ENCODE data around the gene TMTC1. TPM values are rescaled to one million over a fixed set of nuclear protein-coding genes. Genes with fewer than 3 reads are reported as not detected.

Gene TMTC1
- total and polyA plus RNA-seq, 2 donors (not counting 1 experiment from before 2014, with no cell fraction given) = 62.2 to 222 TPM

DNA sequence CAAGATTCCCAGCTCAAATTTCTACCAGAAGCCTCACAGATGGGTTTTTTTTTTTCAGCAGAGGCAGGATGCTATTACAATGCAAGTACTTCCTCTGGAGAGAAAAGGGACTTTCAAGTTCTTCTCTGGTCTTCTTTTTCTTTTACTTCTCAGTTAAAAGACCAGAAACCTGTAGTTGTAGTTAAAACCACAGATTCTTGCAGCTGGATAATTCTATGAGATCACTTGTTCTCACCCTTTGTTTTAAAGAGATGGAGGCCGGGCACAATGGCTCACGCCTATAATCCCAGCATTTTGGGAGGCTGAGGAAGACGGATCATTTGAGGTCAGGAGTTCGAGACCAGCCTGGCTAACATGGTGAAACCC, 238.7 kb downstream of the TMTC1 start:
- Histone ChIP-seq H3K9me3 (ENCODE audit: control insufficient read depth, insufficient read depth, low read depth, low read length) (no peaks in the 10 kb centered on the region), H3K79me2 (ENCODE audit: control insufficient read depth, insufficient read depth, low read length) (no peaks in the 10 kb centered on the region), H4K20me1 (ENCODE audit: control insufficient read depth, extremely low read depth, insufficient read depth, low read length) (no peaks in the 10 kb centered on the region), H2AFZ (ENCODE audit: low read length) (no peak overlapping the region), H3K36me3 (ENCODE audit: control insufficient read depth, insufficient read depth, low read length) (no peaks in the 10 kb centered on the region), H3K4me3 (replicated peaks in 1 of 4; ENCODE audit: control extremely low read depth in 1 of 4, insufficient read depth in 1 of 4, low read depth in 3 of 4, low read length in 4 of 4) (no peak overlapping the region), H3K27me3 (ENCODE audit: control insufficient read depth, insufficient read depth, low read length) (no peaks in the 10 kb centered on the region), H3K4me1 (ENCODE audit: control insufficient read depth, extremely low read depth, insufficient read depth, low read length) (peaks cover 18% of the 10 kb centered on the region), H3K9ac (ENCODE audit: insufficient read depth, low read length) (no peak overlapping the region), H3K4me2 (ENCODE audit: extremely low read depth, insufficient read depth, low read length) (no peak overlapping the region), H3K27ac (ENCODE audit: insufficient read depth, low read length) (no peak overlapping the region)
- TF ChIP-seq, protein P1, sequence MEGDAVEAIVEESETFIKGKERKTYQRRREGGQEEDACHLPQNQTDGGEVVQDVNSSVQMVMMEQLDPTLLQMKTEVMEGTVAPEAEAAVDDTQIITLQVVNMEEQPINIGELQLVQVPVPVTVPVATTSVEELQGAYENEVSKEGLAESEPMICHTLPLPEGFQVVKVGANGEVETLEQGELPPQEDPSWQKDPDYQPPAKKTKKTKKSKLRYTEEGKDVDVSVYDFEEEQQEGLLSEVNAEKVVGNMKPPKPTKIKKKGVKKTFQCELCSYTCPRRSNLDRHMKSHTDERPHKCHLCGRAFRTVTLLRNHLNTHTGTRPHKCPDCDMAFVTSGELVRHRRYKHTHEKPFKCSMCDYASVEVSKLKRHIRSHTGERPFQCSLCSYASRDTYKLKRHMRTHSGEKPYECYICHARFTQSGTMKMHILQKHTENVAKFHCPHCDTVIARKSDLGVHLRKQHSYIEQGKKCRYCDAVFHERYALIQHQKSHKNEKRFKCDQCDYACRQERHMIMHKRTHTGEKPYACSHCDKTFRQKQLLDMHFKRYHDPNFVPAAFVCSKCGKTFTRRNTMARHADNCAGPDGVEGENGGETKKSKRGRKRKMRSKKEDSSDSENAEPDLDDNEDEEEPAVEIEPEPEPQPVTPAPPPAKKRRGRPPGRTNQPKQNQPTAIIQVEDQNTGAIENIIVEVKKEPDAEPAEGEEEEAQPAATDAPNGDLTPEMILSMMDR (conservative IDR thresholded peaks at IDR 0.05 in 1 of 2, IDR thresholded peaks at IDR 0.05 in 1 of 2; ENCODE audit: low read depth in 1 of 2, low read length in 2 of 2) = no peak
- TF ChIP-seq EZH2 (IDR thresholded peaks at IDR 0.05; ENCODE audit: low read length, missing control alignments) = no peak
- DNase-seq (ENCODE audit: low read depth in 2 of 2) = no peak

DNA sequence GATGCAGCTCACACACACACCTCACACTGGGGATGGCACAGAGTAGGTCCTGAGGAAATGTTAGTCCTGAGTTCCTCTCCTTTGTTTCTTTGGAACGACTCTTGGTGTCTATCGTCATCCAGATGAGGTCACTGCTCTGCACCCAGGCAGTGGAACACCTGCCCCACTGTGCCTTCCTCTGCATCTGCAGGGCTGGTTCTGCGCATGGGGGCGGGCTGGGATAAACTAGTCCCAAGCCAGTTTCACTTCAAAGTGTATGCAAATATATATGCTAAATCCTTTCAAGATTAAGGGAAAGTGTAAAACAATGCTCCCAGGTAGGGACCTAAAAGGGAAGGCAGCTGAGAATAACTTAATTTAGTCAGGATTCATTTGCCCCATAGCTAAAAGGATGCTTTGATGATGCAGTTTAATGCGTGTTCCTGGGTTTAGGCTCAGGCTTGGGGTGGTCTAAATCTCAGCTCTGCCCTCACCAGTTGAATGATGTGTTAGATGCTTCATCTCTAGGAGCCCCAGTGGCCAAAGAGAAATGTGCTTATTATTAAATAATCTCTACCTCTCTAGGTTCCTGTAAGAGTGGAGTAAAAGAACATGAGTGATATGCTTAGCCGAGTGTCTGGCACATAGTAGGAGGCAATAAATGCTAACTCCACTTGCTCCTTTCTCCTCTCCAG, 239.2 kb downstream of the TMTC1 start:
- H3K4me2 ChIP-seq (ENCODE audit: extremely low read depth, insufficient read depth, low read length) = no peak overlapping the region
- H3K27me3 ChIP-seq (ENCODE audit: control insufficient read depth, insufficient read depth, low read length) = no peaks in the 10 kb centered on the region
- H3K36me3 ChIP-seq (ENCODE audit: control insufficient read depth, insufficient read depth, low read length) = no peaks in the 10 kb centered on the region
- no peaks in the 10 kb centered on the region for H3K79me2 ChIP-seq (ENCODE audit: control insufficient read depth, insufficient read depth, low read length)
- H4K20me1 ChIP-seq (ENCODE audit: control insufficient read depth, extremely low read depth, insufficient read depth, low read length) = no peaks in the 10 kb centered on the region
- H3K27ac ChIP-seq (ENCODE audit: insufficient read depth, low read length) = no peak overlapping the region
- no peak overlapping the region for H2AFZ ChIP-seq (ENCODE audit: low read length)
- H3K4me1 ChIP-seq (ENCODE audit: control insufficient read depth, extremely low read depth, insufficient read depth, low read length) = peaks cover 18% of the 10 kb centered on the region
- H3K9ac ChIP-seq (ENCODE audit: insufficient read depth, low read length) = no peak overlapping the region
- DNase-seq (ENCODE audit: low read depth in 2 of 2) = no peak
- no peaks in the 10 kb centered on the region for H3K9me3 ChIP-seq (ENCODE audit: control insufficient read depth, insufficient read depth, low read depth, low read length)
- no peak for TF ChIP-seq EZH2 (IDR thresholded peaks at IDR 0.05; ENCODE audit: low read length, missing control alignments)
- TF ChIP-seq, protein P1 (conservative IDR thresholded peaks at IDR 0.05 in 1 of 2, IDR thresholded peaks at IDR 0.05 in 1 of 2; ENCODE audit: low read depth in 1 of 2, low read length in 2 of 2) = no peak
- H3K4me3 ChIP-seq (replicated peaks in 1 of 4; ENCODE audit: control extremely low read depth in 1 of 4, insufficient read depth in 1 of 4, low read depth in 3 of 4, low read length in 4 of 4) = no peak overlapping the region

DNA sequence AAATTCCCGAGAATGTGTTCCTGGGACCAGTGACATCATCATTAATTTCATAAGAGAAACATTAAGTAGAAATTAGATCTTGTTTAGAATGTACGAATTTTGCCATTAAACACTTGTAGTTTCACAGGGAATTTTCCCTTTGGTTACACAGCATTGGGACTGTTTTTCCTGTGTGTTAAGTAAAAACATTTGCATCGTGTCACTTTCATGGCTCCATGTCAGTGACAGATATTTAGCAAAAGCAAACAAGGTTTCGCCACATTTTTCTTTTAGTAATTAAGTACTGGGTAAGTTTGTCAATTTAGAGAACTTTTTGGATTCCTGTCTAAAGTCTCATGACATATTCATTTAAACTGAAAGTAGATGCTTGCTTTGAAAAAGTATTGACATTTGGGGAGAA, 240.7 kb downstream of the TMTC1 start:
- DNase-seq (ENCODE audit: low read depth in 2 of 2) = peak in 1 of 2 donors; percentile 33
- peak overlapping the region; percentile 89 for H3K4me2 ChIP-seq (ENCODE audit: extremely low read depth, insufficient read depth, low read length)
- H2AFZ ChIP-seq (ENCODE audit: low read length) = no peak overlapping the region
- H4K20me1 ChIP-seq (ENCODE audit: control insufficient read depth, extremely low read depth, insufficient read depth, low read length) = no peaks in the 10 kb centered on the region
- peaks cover 18% of the 10 kb centered on the region for H3K4me1 ChIP-seq (ENCODE audit: control insufficient read depth, extremely low read depth, insufficient read depth, low read length)
- no peaks in the 10 kb centered on the region for H3K79me2 ChIP-seq (ENCODE audit: control insufficient read depth, insufficient read depth, low read length)
- H3K27me3 ChIP-seq (ENCODE audit: control insufficient read depth, insufficient read depth, low read length) = no peaks in the 10 kb centered on the region
- H3K9me3 ChIP-seq (ENCODE audit: control insufficient read depth, insufficient read depth, low read depth, low read length) = no peaks in the 10 kb centered on the region
- no peak overlapping the region for H3K9ac ChIP-seq (ENCODE audit: insufficient read depth, low read length)
- H3K27ac ChIP-seq (ENCODE audit: insufficient read depth, low read length) = no peak overlapping the region
- H3K4me3 ChIP-seq (replicated peaks in 1 of 4; ENCODE audit: control extremely low read depth in 1 of 4, insufficient read depth in 1 of 4, low read depth in 3 of 4, low read length in 4 of 4) = peak overlapping the region in 2 of 4 experiments; percentile 12 to 17
- no peak for TF ChIP-seq EZH2 (IDR thresholded peaks at IDR 0.05; ENCODE audit: low read length, missing control alignments)
- TF ChIP-seq, protein P1 (conservative IDR thresholded peaks at IDR 0.05 in 1 of 2, IDR thresholded peaks at IDR 0.05 in 1 of 2; ENCODE audit: low read depth in 1 of 2, low read length in 2 of 2) = no peak
- no peaks in the 10 kb centered on the region for H3K36me3 ChIP-seq (ENCODE audit: control insufficient read depth, insufficient read depth, low read length)
